ENCODE data around the gene FASTKD2.

The FASTKD2 gene

DNA sequence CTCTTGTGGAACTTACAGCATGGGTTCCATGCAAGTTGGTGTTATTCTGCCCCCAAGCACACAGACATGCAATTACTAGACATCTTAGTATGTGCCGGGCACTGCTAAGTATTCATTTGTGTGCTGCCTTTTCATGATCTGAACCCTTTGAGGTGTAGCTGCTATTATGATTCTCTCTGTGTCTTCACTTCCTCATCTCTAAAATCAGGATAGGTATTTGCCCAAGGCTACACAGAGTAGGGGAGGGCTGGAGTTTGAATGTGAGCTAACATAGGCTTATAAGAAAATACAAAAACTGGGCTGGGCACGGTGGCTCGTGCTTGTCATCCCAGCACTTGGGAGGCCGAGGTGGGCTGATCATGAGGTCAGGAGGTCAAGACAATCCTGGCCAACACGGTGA, 27.2 kb downstream of the FASTKD2 start:
- in situ Hi-C loops (cut with HindIII; ENCODE audit: low pct_ligation_motif_present, low sequenced_read_pairs), result no loop called here
- H3K27ac ChIP-seq, result no peak overlapping the region
- H3K4me3 ChIP-seq (ENCODE audit: low read depth, low read length), result no peak overlapping the region
- no peaks in the 10 kb centered on the region for H3K27me3 ChIP-seq (replicated peaks)
- DNase-seq, result no peak
- TF ChIP-seq, protein P1, sequence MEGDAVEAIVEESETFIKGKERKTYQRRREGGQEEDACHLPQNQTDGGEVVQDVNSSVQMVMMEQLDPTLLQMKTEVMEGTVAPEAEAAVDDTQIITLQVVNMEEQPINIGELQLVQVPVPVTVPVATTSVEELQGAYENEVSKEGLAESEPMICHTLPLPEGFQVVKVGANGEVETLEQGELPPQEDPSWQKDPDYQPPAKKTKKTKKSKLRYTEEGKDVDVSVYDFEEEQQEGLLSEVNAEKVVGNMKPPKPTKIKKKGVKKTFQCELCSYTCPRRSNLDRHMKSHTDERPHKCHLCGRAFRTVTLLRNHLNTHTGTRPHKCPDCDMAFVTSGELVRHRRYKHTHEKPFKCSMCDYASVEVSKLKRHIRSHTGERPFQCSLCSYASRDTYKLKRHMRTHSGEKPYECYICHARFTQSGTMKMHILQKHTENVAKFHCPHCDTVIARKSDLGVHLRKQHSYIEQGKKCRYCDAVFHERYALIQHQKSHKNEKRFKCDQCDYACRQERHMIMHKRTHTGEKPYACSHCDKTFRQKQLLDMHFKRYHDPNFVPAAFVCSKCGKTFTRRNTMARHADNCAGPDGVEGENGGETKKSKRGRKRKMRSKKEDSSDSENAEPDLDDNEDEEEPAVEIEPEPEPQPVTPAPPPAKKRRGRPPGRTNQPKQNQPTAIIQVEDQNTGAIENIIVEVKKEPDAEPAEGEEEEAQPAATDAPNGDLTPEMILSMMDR (IDR thresholded peaks at IDR 0.05; ENCODE audit: low read depth, low read length, missing control alignments), result no peak
- H3K36me3 ChIP-seq (replicated peaks), result peaks cover 11% of the 10 kb centered on the region

- in situ Hi-C loops (cut with HindIII; ENCODE audit: low pct_ligation_motif_present, low sequenced_read_pairs), result no loop called here
- Histone ChIP-seq H3K27ac (no peak overlapping the region), H3K36me3 (replicated peaks) (no peaks in the 10 kb centered on the region), H3K27me3 (replicated peaks) (no peaks in the 10 kb centered on the region), H3K4me3 (ENCODE audit: low read depth, low read length) (no peak overlapping the region)
- TF ChIP-seq, protein P1 (IDR thresholded peaks at IDR 0.05; ENCODE audit: low read depth, low read length, missing control alignments), result no peak
- no peak for DNase-seq
Measured at GRCh38 chr2:206797376-206797775, 32.0 kb downstream of the FASTKD2 start.

DNA sequence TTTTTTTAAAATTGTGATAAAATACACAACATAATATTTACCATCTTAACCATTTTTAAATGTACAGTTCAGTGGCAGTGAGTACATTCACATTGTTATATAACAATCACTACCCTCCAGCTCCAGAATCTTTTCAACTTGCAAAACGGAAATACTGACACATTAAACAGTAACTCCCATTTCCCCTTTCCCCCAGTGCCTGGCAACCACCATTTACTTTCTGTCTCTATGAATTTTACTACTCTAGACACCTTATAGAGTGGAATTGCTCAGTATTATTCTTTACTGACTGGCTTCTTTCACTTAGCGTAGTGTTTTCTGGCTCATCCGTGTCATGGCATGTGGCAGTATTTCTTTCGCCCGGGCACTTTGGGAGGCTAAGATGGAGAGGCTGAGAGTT, 32.6 kb downstream of the FASTKD2 start:
- Histone ChIP-seq H3K36me3 (replicated peaks) (no peaks in the 10 kb centered on the region), H3K4me3 (ENCODE audit: low read depth, low read length) (no peak overlapping the region), H3K27ac (no peak overlapping the region), H3K27me3 (replicated peaks) (no peaks in the 10 kb centered on the region)
- TF ChIP-seq, protein P1 (IDR thresholded peaks at IDR 0.05; ENCODE audit: low read depth, low read length, missing control alignments), result no peak
- in situ Hi-C loops (cut with HindIII; ENCODE audit: low pct_ligation_motif_present, low sequenced_read_pairs), result no loop called here
- no peak for DNase-seq

- Histone ChIP-seq H3K27me3 (replicated peaks) (no peaks in the 10 kb centered on the region), H3K27ac (no peak overlapping the region), H3K4me3 (ENCODE audit: low read depth, low read length) (no peak overlapping the region), H3K36me3 (replicated peaks) (no peaks in the 10 kb centered on the region)
- TF ChIP-seq, protein P1 (IDR thresholded peaks at IDR 0.05; ENCODE audit: low read depth, low read length, missing control alignments), result no peak
- DNase-seq, result peak; percentile 15
- in situ Hi-C loops (cut with HindIII; ENCODE audit: low pct_ligation_motif_present, low sequenced_read_pairs), result no loop called here
Measured at GRCh38 chr2:206799083-206799482, 33.7 kb downstream of the FASTKD2 start.

DNA sequence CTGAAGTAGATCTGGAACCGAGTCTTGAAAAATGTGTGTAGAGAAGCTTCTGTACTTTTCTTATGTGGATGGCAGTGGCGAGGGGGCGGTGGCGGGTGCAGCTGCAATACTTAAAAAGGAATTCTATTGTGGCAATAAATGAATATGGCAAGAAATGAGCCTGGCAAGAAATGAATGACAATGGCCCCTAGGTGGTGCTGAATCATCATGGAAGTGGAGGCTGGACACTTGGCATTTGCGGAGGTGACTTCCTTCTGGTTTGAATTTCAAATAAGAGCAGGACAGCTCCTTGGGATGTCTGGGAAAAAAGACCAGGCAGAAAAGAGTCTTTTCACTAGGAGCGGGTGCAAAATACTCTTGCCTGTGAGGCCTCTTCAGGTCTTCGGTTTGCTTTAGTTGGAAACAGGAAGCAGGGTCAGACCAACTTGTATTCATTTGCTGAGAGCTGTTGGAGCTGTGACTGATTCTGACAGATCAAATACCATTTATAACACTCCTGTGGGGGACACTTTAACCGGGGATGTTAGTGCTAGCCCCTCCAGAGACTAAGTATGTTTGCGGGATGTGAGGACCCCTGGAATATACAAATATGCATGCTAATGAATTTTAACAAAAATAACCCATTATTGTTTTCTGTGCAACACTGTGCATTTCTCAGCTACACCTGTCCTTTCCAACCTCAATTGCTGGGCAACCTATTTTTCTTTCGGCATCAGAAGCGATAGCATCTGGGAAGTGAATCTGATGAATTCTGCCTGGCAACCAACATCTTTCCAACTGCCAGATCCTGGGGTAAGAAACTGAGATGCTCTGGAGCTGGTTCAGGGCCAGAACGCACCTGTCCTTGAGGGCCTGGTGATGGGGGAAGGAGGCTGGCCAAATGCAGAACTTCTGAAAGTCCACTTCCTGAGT, 35.4 kb downstream of the FASTKD2 start:
- Histone ChIP-seq H3K36me3 (replicated peaks) (no peaks in the 10 kb centered on the region), H3K27ac (no peak overlapping the region), H3K27me3 (replicated peaks) (no peaks in the 10 kb centered on the region), H3K4me3 (ENCODE audit: low read depth, low read length) (no peak overlapping the region)
- peak; percentile 70 for DNase-seq
- in situ Hi-C loops (cut with HindIII; ENCODE audit: low pct_ligation_motif_present, low sequenced_read_pairs), result no loop called here
- TF ChIP-seq, protein P1 (IDR thresholded peaks at IDR 0.05; ENCODE audit: low read depth, low read length, missing control alignments), result peak; percentile 82
